ENCODE results near the gene TMPRSS13.
"Not testable (repeated sequence)": the region's sequence is repeated elsewhere in the genome, so short reads cannot be mapped to it uniquely, and the experiment has no call there.

TMPRSS13 gene

DNA sequence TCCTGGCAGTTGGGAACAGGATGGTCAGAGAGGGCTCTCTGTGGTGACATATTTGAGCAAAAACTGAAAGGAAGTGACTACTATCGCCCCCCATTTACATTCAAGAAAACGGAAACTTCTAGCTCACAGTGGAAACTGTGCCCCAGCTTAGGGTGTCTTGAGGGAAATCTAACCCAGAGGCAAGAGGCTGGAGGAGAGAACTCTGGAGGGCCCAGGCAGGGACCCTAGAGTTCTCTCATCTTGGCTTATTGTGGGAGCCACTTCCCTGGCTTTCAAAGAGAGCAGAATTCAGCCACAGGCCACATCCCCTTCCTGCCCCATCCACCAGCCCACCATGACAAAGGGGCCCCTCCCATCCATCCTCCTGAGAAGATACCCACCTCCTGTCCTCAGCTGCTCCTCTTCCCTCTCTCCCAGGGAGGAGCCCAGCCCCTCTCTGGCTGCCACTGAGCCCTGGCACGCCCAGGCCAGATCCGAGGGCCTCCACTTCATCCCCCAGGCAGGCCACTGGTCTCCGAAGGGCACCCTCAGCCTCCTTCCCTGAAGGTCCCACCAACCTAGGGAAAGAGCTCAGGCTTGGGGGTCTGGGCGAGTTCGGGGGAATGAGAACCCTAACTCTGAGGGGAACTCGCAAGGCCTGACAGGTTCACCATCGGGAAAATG lies 1.6 kb upstream of the TMPRSS13 start:
- DNase-seq (ENCODE audit: low read depth in 2 of 2) = no peak

DNA sequence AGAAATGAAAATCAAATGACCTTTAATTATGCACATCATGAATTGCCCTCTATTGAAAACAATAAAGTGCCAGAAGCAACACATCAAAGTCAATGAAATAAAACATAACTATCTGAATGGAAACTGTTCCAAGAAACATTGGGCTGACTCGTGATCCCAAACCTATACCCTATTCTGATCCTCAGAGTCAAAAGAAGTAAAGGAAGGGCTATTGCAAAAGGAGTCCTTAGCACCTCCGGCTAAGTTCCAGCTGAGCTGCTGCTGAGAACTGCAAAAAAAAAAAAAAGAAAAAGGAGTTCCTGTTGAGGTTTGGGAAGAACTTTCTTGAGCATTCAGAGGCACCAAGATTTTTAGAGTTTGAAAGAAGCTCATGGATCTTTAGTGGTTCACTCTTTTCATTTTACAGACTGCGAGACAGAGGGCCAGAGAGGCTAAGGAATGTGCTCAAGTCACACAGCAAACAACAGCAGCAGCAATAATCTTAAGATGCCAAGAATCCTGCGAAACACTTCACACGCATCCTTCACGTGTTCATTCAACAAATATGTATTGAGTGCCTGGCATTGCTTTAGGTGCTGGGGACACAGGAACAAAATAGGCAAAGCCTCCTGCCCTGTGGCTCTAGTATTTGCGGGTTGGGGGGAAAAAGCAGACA lies 841 bp upstream of the TMPRSS13 start:
- DNase-seq (ENCODE audit: low read depth in 2 of 2) = no peak

DNA sequence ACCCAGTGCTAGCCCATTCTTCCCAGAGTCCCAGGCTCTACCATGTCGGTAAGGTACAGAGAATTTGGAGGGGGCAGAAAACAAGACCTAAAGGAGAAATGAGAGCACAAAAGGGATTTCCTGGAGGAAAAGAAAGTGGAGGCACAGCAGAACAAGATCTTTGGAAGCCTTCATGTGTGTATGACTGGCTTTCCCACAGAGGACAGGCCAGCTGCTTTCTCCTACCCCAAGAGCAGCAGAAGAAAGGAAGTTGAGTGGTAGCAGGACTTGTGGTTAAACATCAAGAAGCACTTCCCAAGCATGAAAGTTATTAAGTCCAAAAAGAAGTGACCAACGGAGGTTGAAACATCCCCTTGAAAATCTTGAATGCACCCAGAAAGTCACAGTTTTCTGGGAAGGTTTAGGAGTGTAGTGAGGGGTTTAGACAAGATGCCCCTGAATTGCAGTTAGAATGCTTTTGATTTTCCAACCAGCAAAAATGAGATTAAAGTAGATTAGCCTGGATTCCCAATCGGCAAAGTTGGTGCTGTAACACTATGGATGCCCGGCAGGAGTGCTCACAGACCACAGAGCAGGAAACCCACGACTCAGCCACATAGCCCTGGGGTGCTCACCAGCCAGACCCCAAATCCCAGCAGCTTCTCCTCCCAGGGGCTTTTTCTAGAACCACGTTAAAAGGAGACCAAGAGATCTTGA lies 608 bp downstream of the TMPRSS13 start:
- no peak for DNase-seq (ENCODE audit: low read depth in 2 of 2)

DNA sequence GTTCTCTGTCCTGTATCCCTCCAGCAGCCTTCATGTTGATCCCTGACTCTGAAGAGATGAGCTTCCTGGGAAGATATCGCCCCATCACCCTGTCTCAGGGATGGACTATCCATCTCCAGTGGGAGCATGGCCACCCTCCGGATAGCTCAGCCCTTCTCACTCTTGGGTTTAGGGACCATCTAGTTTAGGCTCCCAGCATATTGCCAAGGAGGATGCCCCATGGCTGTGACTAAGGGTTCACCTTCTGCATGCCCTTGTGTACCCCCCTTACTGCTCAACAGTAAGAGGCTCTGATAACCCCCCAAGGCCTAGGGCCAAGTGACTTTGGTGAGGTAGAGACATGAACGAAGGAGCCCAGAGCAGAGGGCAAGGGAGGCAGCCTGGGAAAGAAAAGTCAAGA lies 1.3 kb downstream of the TMPRSS13 start:
- no peak for DNase-seq (ENCODE audit: low read depth in 2 of 2)

DNA sequence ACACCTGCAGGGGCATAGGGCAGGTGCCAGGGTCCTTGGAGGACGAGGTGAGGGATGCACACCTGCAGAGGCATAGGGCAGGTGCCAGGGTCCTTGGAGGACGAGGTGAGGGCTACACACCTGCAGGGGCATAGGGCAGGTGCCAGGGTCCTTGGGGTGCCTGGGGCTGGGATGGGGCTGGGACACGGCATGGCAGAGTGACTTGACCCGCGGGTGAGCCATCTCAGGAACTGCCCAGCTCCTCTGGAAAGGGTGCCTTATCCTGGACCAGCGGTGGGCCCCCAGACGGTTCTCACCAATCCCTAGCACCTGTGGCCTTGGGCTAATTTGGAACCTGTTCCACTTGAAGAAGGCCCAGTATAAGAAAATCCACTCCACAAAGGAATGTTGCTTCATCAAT lies 3.0 kb downstream of the TMPRSS13 start:
- DNase-seq (ENCODE audit: low read depth in 2 of 2) = not testable (repeated sequence)

DNA sequence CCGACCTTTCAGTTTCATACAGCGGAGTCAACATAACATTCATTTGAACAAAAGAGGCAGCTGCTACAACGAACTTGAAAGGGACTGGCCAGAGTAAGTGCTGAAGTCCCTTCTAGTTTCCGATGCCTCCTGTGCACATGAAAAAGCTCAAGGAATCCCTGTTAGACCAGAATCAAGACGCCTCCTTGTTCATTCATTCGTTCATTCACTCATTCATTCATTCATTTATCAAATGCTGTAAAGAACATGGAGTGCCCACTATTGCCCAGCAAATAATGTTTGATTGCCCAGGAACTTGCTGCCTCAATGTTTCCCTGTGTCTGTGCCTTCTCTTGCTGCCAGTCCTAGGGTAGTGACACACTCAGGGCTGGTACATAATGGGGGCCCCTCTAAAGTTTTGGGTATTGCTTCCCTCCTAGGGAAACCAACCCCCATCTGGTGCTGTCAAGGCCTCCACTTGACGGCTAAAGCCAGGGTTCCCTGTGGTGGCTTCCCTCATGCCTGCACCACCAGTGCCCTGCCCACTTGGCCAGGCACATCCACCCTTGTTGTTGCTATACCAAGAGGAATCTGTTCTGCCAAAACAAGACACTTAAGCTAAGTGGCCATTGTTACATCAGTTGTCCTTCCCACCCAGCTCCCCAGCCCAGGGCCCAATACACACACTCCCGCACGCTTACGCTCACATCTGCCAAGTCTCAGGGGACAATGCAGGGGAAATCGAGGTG lies 3.8 kb downstream of the TMPRSS13 start:
- DNase-seq (ENCODE audit: low read depth in 2 of 2) = no peak

DNA sequence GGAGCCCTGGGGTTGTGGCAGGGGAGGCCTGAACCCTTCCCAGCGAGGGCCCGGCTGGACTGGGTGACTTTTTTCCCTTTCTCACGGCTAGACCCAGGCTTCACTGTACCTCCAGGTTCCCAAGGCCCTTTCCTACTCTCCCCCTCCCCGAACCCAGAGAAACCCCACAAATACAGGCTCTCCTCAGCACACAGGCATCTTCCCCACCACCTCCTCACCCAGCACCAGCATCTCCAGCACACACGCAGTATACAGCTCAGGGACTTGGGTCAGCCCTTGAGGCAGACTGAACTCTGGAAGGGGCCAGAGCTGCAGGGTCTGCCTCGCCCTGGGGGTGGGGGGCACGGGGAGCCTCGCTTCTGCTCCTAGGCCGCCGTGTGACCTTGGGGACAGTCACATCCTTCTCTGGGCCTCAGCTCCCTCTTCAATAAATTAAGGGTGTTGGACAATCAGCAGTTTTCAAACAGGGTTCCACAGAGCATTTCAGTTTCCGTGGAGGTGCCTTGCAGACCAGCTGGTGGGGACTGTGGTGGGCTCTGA lies 4.5 kb downstream of the TMPRSS13 start:
- no peak for DNase-seq (ENCODE audit: low read depth in 2 of 2)

DNA sequence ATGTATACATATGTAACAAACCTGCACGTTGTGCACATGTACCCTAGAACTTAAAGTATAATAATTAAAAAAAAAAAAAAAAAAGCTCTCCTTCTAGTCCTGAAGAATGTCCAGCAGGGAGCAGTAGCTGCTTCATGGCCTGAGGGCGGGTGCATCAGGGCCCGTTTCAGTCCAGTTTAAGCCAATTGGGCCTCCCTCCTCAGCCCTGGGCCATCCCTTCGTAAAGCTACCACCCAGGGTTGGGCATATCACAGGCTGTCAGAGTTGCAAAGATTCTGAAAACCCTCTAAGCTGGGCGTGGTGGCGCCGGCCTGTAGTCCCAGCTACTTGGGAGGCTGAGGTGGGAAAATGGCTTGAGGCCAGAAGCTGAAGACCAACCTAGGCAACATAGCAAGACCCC lies 5.4 kb downstream of the TMPRSS13 start:
- DNase-seq (ENCODE audit: low read depth in 2 of 2) = no peak

DNA sequence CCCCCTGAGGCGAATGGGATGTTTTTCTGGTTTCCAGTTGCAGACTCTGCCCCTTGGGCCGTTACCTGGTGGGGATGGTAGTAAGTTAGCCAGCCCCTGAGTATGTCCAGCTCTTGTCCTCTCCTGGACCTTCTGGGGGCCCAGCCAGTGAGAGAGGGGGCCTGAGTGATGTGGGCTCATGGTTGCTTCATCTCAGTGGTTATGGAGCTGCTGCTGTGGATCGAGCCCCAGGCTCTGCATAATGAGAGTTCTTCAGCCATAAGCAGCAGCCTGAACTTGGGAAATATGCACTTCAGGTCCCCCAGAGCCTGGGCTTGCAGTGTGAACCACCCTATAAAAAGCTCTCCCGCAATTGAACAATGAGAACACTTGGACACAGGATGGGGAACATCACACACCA lies 5.9 kb downstream of the TMPRSS13 start:
- no peak for DNase-seq (ENCODE audit: low read depth in 2 of 2)

DNA sequence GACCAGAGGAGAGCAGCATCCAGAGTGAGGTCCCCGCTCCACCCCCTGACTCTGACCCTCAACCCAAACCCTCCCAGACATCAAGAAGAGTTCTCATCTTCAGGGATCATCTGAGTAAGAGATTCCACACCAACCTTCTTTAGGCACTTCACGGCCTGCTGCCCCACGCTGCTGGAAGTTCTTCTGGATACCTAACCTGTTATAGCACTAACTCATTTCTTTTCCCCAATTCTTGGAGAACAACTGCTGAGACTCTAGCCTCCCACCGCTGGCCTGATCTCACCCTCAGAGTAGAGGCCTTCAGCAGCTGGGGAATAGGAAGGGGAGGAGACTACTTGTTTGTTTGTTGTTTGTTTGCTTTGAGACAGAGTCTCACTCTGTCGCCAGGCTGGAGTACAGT lies 7.3 kb downstream of the TMPRSS13 start:
- DNase-seq (ENCODE audit: low read depth in 2 of 2) = no peak

DNA sequence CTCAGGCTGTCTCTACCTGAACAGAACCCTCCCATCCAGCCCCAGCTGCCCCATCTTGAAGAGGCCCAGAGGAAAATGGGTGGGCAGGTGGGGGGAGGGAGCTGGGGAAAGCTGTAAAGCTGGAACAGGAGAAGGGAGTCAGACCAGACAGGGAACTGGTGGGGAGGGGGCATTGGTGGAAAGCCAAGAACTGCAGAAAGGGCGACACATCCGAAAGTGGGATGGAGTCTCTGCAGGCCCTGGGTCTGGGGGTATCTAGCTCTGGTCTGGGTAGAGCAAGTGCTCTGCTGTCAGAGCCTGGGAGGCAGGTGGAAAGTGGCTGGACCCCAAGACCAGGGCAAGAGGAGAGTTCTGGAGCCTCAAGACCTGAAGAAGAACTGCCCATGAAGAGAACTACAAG lies 7.7 kb downstream of the TMPRSS13 start:
- DNase-seq (ENCODE audit: low read depth in 2 of 2) = no peak

DNA sequence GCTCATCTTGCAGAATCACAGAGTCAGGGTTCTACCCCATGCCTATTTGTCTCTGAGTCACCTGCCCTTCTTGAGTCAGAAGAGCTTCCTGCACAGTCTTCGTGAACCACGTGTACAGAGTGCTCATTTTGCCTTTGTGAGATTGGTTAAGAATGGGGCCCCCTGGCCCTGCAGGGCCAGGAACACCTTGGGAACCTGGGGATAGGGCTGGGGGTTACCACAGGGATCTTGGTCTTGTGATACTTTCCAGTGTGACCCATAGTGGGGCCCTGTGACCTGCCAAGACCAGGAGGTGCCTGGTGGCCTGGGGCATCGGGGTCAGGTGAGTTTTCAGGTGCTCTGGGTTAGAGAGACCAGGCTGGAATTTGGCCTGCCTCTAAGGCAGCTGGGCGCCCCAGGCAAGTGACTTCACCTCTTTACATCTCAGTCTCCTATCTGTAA lies 9.4 kb downstream of the TMPRSS13 start:
- no peak for DNase-seq (ENCODE audit: low read depth in 2 of 2)

DNA sequence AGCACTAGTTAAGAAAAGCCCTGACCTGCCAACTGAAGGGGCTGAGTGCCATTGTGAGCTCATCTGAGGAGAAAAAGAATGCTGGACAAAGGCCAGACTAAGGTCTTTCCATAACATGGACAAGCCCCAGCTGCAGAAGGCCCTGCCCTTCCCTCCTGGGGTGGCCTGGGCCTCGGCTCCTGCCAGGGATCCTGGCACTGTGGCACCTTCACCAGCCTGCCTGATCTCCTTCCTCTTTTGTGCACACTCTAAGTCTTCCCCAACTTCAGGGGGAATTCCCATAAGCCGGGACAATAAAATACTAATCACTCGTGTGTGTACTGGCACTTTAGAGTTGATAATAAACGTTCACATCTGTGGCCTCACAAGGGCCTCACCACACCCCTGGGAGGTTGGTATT lies 9.9 kb downstream of the TMPRSS13 start:
- no peak for DNase-seq (ENCODE audit: low read depth in 2 of 2)

DNA sequence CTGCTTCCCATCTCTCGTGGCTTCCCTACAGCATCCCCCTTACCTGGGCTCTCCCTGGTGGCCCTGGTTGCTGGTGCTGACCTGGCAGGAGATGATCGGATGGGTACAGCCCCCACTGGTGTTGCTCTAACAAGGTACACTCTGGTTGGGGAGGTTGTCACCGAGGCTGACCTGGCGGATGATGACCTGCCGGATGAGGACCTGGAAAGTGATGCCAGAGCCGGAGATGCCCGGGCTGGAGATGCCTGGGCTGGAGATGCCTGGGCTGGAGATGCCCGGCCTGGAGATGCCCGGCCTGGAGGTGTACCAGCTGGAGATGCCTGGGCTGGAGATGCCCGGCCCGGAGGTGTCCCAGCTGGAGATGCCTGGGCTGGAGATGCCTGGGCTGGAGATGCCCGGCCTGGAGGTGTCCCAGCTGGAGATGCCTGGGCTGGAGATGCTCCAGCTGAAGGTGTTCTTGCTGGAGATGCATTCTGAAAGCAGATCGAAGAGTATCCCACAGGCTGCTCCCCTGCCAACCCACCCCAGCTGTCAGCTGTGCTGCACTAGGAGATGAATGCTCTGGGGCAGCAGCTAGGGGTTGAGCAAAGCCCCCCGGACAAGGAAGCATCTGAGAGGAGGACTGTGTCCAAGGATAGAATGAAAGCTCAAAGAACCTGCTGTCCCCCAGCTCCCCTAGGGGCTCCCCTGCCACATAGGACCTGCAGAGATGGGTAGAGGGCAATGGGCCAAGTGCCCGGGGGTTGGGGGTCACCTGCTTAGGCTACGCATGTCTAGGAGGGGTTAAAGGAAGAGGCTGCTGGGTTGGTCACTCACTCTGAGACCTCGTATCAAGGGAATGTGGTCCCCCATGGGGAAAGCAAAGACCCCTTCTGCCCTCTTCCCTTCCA lies 10.6 kb downstream of the TMPRSS13 start:
- DNase-seq (ENCODE audit: low read depth in 2 of 2) = no peak

DNA sequence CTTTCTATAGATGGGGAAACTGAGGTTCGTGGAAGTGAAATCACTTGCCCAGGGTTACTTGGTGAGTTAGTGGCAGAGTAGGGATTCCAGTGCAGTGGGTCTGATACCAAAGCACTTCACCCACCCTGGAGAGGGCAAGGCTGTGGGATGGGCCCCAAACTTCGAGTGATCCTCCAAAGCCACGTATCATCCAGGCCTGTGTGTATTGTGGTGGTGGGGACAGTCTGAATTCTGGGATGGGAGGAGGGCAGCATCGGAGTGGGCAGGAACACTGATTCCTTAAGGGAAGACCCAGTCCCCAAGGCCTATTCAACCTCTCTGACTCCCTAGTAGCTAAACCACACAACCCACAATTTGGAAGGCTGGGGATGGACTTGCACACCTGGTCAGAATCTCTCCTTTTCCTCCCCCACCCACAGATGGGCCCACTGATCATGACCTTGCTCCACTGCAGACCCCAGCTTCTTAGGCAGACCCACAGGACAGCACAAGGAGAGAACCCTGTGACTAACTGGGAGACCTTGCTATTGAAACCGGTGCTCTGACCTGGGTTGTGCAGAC lies 11.5 kb downstream of the TMPRSS13 start:
- DNase-seq (ENCODE audit: low read depth in 2 of 2) = no peak

DNA sequence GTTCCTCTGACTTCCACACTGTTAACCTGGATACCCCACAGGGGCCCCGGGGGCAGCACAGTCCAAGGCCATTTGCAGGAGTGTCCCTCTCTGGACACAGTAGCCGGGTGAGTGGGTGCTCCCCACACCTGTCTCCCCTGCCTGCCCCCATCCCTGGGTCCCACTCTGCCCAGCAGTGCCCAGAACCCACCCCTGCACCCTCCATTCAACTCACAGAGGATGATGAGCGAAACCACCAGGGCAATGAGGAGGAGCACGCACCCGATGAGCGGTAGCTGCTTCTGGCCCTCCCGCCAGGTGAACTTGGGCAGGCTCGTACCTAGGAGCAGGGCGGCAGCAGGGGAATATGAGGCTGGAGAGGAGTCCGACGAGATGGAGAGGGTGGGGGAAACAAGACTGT lies 12.2 kb downstream of the TMPRSS13 start:
- no peak for DNase-seq (ENCODE audit: low read depth in 2 of 2)

DNA sequence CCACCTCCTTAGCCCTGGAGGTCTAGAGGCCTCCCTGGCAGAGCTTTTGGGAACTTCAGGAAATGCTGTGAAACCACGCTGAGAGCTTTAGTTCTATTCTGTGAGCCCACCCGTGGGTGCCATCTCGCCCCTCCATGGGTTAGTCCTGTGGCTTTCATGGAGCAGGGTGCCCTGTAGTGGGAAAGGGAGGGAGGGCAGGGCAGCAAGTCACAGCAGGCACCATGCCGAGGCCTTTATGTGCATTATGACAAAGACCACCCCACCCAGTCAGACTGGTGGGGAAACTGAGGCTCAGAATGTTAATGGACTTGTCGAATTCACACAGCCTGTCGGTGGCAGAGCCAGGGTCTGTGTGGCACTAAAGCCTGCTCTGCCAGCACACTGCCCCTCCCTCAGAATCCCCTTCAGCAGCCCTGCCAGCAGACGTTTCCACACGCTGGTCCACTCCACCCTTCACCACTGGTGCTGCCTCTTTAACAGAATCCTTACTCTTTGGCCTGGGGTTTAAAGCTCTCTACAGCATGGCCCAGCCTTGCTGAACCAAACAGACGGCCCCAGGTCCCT lies 13.4 kb downstream of the TMPRSS13 start:
- no peak for DNase-seq (ENCODE audit: low read depth in 2 of 2)

DNA sequence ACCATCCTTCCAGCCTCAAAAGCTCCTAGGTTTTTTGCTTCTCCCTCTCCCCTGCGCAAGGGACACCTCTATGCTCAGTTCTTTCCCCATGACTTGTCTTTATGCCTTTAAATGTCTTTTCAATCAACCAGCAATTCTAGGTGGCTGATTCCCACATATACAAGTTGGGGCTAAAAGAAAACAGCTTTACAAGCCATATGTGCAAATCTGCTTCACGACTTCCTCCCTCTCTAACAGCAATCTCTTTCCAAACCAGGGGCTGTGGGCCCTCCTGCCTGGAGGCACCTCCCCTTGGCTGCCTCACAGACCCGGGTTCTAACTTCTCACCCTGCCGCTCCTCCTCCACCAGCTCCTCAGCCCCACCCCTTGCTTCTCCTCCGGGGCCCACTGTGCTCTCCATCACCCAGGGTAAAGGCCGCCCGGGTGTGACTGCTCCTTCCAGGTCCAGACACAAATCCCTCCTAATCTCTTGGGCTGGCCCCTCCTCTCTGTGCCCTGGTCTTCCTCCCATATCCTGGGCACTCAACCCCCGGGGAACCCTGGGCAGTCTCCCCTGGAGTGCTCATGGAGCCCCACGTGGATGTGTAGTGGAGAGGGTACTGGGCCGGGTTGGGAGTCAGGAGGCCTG lies 14.1 kb downstream of the TMPRSS13 start:
- DNase-seq (ENCODE audit: low read depth in 2 of 2) = no peak

DNA sequence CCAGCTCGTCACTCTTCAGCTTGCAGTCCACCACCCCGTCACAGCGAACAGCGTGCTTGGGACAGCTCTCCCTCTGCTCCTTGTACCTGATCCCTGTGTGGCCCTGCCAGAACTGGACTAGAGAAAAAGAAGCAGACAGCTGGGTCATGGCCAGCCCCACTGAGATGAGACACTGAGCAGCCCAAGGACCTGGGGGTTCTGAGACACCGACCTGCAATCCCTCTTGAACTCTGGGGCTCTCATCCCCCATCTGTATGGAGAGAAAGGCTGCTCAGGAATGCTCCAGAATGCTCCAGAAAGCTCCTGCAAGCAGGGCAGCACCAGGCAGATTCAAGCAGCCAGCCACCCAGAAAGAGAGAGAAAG lies 14.8 kb downstream of the TMPRSS13 start:
- DNase-seq (ENCODE audit: low read depth in 2 of 2) = no peak

DNA sequence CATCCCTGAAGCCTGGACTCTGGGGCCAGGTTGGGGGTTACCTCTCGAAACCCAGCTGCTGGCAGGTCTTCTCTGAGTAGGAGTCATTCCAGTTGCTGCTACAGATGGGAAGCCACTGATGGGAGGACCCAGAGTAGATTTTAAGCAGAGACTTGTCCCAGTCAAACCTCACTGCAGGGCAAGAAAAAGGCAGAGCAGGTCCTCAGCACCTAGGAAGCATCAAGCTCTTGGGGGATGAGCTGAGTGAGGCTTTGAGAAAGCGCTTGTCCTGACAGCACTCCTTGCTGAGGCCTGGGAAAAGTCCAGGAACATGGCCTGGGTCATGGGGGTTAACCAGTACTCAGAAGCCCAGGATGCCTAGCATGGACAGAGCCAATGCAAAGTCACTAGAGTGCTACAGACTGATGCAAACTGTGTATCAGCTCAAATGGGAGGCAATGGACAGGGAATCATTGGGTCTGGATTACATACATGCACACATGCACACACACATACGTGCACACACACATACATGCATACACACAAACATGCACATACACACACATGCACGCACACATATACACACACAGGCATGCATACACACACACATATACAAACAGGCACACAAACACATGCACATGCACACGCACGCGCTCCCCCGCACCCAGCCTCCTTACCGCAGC lies 15.3 kb downstream of the TMPRSS13 start:
- DNase-seq (ENCODE audit: low read depth in 2 of 2) = no peak
